HepG2 (cell line): ENCODE results near the gene SPINT4. TPM values are rescaled to one million over a fixed set of nuclear protein-coding genes. Genes with fewer than 3 reads are reported as not detected.

Experiments
- AKAP8 ChIP-seq: sonication (generic); formaldehyde crosslinking; IDR thresholded peaks from 2 replicates; pipeline ENCODE4 v1.5.1; 2020; ENCODE audit warnings: mild to moderate bottlenecking, missing genetic modification reagents
- EHMT2 ChIP-seq: fragments of 200-600 bp; sonication (generic); IDR thresholded peaks from 2 replicates; pipeline ENCODE4 v1.7.0; 2017; ENCODE audit warnings: antibody characterized with exemption, low read depth, low read length, borderline replicate concordance
- EP300 ChIP-seq, 3 experiments: sonication (generic) in 1 of 3; formaldehyde crosslinking in 1 of 3; IDR thresholded peaks; 2 replicates each; pipeline versions ENCODE4 v1.5.1 to v1.6.1; 2011 to 2020; ENCODE audit warnings: low read depth in 2 of 3, low read length in 2 of 3, borderline replicate concordance in 1 of 3, improper control_type of control experiment in 1 of 3, mild to moderate bottlenecking in 1 of 3, missing genetic modification reagents in 1 of 3, moderate library complexity in 1 of 3
- GABPA ChIP-seq, 2 experiments: IDR thresholded peaks; 2 replicates each; pipeline ENCODE4 v1.6.1; 2011 to 2016; ENCODE audit warnings: low read depth in 2 of 2, low read length in 1 of 2, missing biosample characterization in 1 of 2, missing genetic modification characterization in 1 of 2
- KDM1A ChIP-seq: IDR thresholded peaks from 2 replicates; pipeline ENCODE4 v1.6.1; 2016; ENCODE audit warnings: missing compliant biosample characterization
- MTA3 ChIP-seq: sonication (generic); formaldehyde crosslinking; IDR thresholded peaks from 2 replicates; pipeline ENCODE4 v1.4.0; 2020; ENCODE audit warnings: missing genetic modification reagents
- MYNN ChIP-seq: sonication (generic); formaldehyde crosslinking; IDR thresholded peaks from 2 replicates; pipeline ENCODE4 v1.4.0; 2020; ENCODE audit warnings: mild to moderate bottlenecking, low read depth, missing genetic modification reagents
- MYPOP ChIP-seq: sonication (generic); formaldehyde crosslinking; IDR thresholded peaks from 2 replicates; pipeline ENCODE4 v1.8.1; 2023; ENCODE audit warnings: mild to moderate bottlenecking, moderate library complexity, missing genetic modification reagents
- RFXANK ChIP-seq: IDR thresholded peaks from 2 replicates; pipeline ENCODE4 v1.6.1; 2016
- TFE3 ChIP-seq: IDR thresholded peaks from 2 replicates; pipeline ENCODE4 v1.6.1; 2016
- TGIF2 ChIP-seq: IDR thresholded peaks from 2 replicates; pipeline ENCODE4 v1.6.1; 2016; ENCODE audit warnings: control low read depth, missing compliant biosample characterization
- THAP8 ChIP-seq: sonication (generic); formaldehyde crosslinking; IDR thresholded peaks from 2 replicates; pipeline ENCODE4 v1.5.1; 2020; ENCODE audit warnings: missing genetic modification reagents, mild to moderate bottlenecking, borderline replicate concordance
- USF2 ChIP-seq, 2 experiments: sonication (generic) in 1 of 2; formaldehyde crosslinking in 1 of 2; IDR thresholded peaks; 2 replicates each; pipeline versions ENCODE4 v1.5.1 to v1.6.1; 2011 to 2020; ENCODE audit warnings: borderline replicate concordance in 1 of 2, low read depth in 1 of 2, low read length in 1 of 2, mild to moderate bottlenecking in 1 of 2, missing genetic modification reagents in 1 of 2, moderate library complexity in 1 of 2
- ZKSCAN8 ChIP-seq: IDR thresholded peaks from 2 replicates; pipeline ENCODE4 v1.6.1; 2016; ENCODE audit warnings: borderline replicate concordance, missing genetic modification reagents, missing compliant biosample characterization
- ZNF224 ChIP-seq: sonication (generic); formaldehyde crosslinking; IDR thresholded peaks from 2 replicates; pipeline ENCODE4 v1.5.0; 2020; ENCODE audit warnings: mild to moderate bottlenecking, missing genetic modification reagents
- ZNF441 ChIP-seq: sonication (generic); formaldehyde crosslinking; IDR thresholded peaks from 2 replicates; pipeline ENCODE4 v1.7.0; 2021; ENCODE audit warnings: missing genetic modification reagents, borderline replicate concordance
- ZNF572 ChIP-seq: sonication (generic); formaldehyde crosslinking; IDR thresholded peaks from 2 replicates; pipeline ENCODE4 v1.5.1; 2020; ENCODE audit warnings: mild to moderate bottlenecking, missing genetic modification reagents
- polyA plus RNA-seq, 8 experiments: library from polyadenylated mRNA; depleted of rRNA in 3 of 8; stranded (reverse) in 7 of 8; unstranded in 1 of 8; fragments of >200 nt; fragmentation: Illumina TruSeq in 4 of 8; extraction: Trizol in 4 of 8; gene quantifications; 2 replicates each; pipeline versions ENCODE4 v1.2.1 to v1.2.3, GENCODE V29; 2011 to 2016; ENCODE audit warnings: low read depth in 4 of 8, missing spikeins in 1 of 8, mixed read lengths in 1 of 8; ENCODE audit not compliant: insufficient read depth in 1 of 8
- total RNA-seq, 5 experiments: library from RNA; depleted of rRNA; stranded (reverse); fragments of >200 nt; fragmentation: Illumina TruSeq; extraction: Trizol; gene quantifications; 2 replicates each; pipeline ENCODE4 v1.2.3, GENCODE V29; 2016; ENCODE audit warnings: low read depth in 1 of 5

The SPINT4 gene
- total and polyA plus RNA-seq, 2 of the 13 experiments (the other 11 are each of a cell fraction or from before 2014, with no cell fraction given) = not detected

- TF ChIP-seq EHMT2 (no peak), USF2 (IDR thresholded peaks at IDR 0.05; ENCODE audit: low read depth, low read length) (peak; percentile 89), USF2 (CRISPR knock-in tag; IDR thresholded peaks at IDR 0.05; ENCODE audit: borderline replicate concordance) (peak; percentile 94; the same call in 1 of the 2 replicates), TGIF2 (peak; percentile 67; the same call in 1 of the 2 replicates), ZNF224 (peak; percentile 63; the same call in 1 of the 2 replicates), GABPA (IDR thresholded peaks at IDR 0.05; ENCODE audit: low read depth, low read length) (no peak), GABPA (CRISPR knock-in tag; IDR thresholded peaks at IDR 0.05; ENCODE audit: low read depth) (no peak), KDM1A (CRISPR knock-in tag) (no peak), EP300 (IDR thresholded peaks at IDR 0.05; ENCODE audit: low read depth in 2 of 2, low read length in 2 of 2) (0 out of 4 replicates have a peak, but pooled peaks of 1 of the 2 experiments have one; percentile 1), EP300 (CRISPR knock-in tag; IDR thresholded peaks at IDR 0.05; ENCODE audit: borderline replicate concordance) (no peak), AKAP8 (CRISPR knock-in tag) (no peak), ZNF572 (CRISPR knock-in tag) (peak; percentile 57; the same call in 1 of the 2 replicates), THAP8 (CRISPR knock-in tag) (no peak), MYPOP (CRISPR knock-in tag) (peak; percentile 58; the same call in 1 of the 2 replicates), RFXANK (CRISPR knock-in tag) (0 out of 2 replicates have a peak, but pooled peaks have one; percentile 55), MTA3 (CRISPR knock-in tag) (no peak), ZNF441 (CRISPR knock-in tag) (no peak), MYNN (CRISPR knock-in tag) (peak; percentile 37; the same call in 1 of the 2 replicates), ZKSCAN8 (peak; percentile 58; the same call in 1 of the 2 replicates), TFE3 (CRISPR knock-in tag) (peak; percentile 92)
Observed at GRCh38 chr20:45771182-45771759, 49.1 kb downstream of the SPINT4 start (continued).
